ENCODE results near the gene RASGRP2.

Gene RASGRP2

GRCh38 chr11:64769283-64769682 is 25.3 kb upstream of the RASGRP2 start (continued):
- TF ChIP-seq AEBP2 (tag by site-specific recombination; IDR thresholded peaks at IDR 0.05; ENCODE audit: borderline replicate concordance) = no peak
- no peak for TF ChIP-seq ZBTB44 (tag by site-specific recombination; IDR thresholded peaks at IDR 0.05)
- no peak for TF ChIP-seq TCF7L2 (IDR thresholded peaks at IDR 0.05; ENCODE audit: borderline replicate concordance, low read depth, low read length)
- TF ChIP-seq ZNF626 (tag by site-specific recombination; IDR thresholded peaks at IDR 0.05) = no peak
- TF ChIP-seq ZSCAN16 (tag by site-specific recombination; IDR thresholded peaks at IDR 0.05) = no peak
- TF ChIP-seq ZNF362 (tag by site-specific recombination; IDR thresholded peaks at IDR 0.05) = no peak
- no peak for TF ChIP-seq HOXC10 (CRISPR knock-in tag; IDR thresholded peaks at IDR 0.05)
- no peak for TF ChIP-seq ZNF561 (tag by site-specific recombination; IDR thresholded peaks at IDR 0.05; ENCODE audit: borderline replicate concordance)
- no peak for TF ChIP-seq ZNF549 (tag by site-specific recombination; IDR thresholded peaks at IDR 0.05)
- no peak for TF ChIP-seq ZNF600 (tag by site-specific recombination; IDR thresholded peaks at IDR 0.05)
- no peak for TF ChIP-seq ZNF639 (tag by site-specific recombination; IDR thresholded peaks at IDR 0.05)
- no peak for TF ChIP-seq ZNF623 (tag by site-specific recombination; IDR thresholded peaks at IDR 0.05)
- TF ChIP-seq ZNF37A (tag by site-specific recombination; IDR thresholded peaks at IDR 0.05) = no peak
- TF ChIP-seq KLF16 (tag by site-specific recombination; IDR thresholded peaks at IDR 0.05) = no peak

GRCh38 chr11:64768300-64768694 is 24.4 kb upstream of the RASGRP2 start:
- Histone ChIP-seq H3K36me3 (ENCODE audit: control insufficient read depth in 2 of 2, insufficient read depth in 1 of 2, low read length in 2 of 2) (peaks cover 12 to 99% of the 10 kb centered on the region in 2 experiments), H3K9me3 (ENCODE audit: control insufficient read depth, insufficient read depth, low read depth, low read length) (no peaks in the 10 kb centered on the region), H3K27ac (ENCODE audit: extremely low read depth, low read depth, low read length) (no peak overlapping the region), H3K4me3 (ENCODE audit: low read depth, low read length) (no peak overlapping the region), H3K4me1 (ENCODE audit: control insufficient read depth, insufficient read depth, low read length) (peaks cover 7% of the 10 kb centered on the region)
- no peak for TF ChIP-seq ZNF501 (tag by site-specific recombination; IDR thresholded peaks at IDR 0.05)
- no peak for TF ChIP-seq ZBTB6 (tag by site-specific recombination; IDR thresholded peaks at IDR 0.05)
- no peak for TF ChIP-seq ZNF155 (tag by site-specific recombination; IDR thresholded peaks at IDR 0.05)
- ChIA-PET POLR2A (interaction anchor here (1.0 kb wide), 1 partner anchor 10 kb away, joined by 7 read pairs; the partner anchor contains the start of gene SF1), CTCF (interaction anchor here (0.6 to 2.1 kb wide), 11 partner anchors 8 to 380 kb away, joined by 3 to 13 read pairs (median 4); partner anchors contain the start of gene SF1)

All from HEK293 (cell line).